Measurements from ENCODE around the gene ALOX15B.

The ALOX15B gene

GRCh38 chr17:8081876-8082275, 43.0 kb downstream of the ALOX15B start:
- no peak for DNase-seq

GRCh38 chr17:8082292-8082691, 43.4 kb downstream of the ALOX15B start:
- DNase-seq = no peak

GRCh38 chr17:8084250-8084649, 45.4 kb downstream of the ALOX15B start:
- no peak for DNase-seq

- DNase-seq = no peak
Measured at GRCh38 chr17:8087075-8087951, 48.5 kb downstream of the ALOX15B start, which contains the start of gene ALOX12B. TSS of gene ALOX12B (minus strand) at chr17:8087716. CDS start at chr17:8087442, 274 bp downstream.

- DNase-seq = no peak
Measured at GRCh38 chr17:8087952-8088230, 49.0 kb downstream of the ALOX15B start.

GRCh38 chr17:8089728-8090127, 50.9 kb downstream of the ALOX15B start:
- no peak for DNase-seq

DNA sequence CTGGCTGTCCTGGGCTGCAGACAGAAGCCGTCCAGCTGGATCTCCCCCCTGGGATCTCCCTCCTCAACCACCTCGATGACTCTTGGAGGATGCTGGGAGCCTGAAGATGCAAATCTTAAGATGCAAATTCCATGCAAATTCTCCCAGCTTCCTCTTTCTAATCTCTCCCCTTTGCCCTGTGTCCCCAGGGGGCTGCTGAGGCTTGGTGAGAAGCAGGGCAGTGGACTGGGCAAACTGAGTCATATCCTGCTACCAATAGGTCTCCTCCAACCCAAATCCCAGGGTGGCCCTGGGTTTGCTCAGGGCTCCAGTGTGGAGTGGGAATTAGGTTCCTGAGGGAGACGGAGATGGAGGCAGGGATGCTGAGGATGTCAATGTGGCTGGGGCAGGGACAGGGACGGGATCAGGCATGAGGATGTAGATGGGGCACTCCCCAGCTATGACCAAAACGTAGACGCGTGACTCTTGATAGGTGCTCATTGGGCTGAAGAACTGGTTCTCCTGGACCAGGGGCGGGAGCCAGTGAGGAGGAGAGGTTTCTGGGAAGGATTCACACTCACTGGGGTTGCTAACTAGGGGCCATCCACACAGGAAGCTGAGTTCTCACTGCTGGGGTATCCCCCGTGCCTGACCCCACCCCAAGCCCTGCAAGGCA, 52.3 kb downstream of the ALOX15B start:
- DNase-seq = no peak

DNA sequence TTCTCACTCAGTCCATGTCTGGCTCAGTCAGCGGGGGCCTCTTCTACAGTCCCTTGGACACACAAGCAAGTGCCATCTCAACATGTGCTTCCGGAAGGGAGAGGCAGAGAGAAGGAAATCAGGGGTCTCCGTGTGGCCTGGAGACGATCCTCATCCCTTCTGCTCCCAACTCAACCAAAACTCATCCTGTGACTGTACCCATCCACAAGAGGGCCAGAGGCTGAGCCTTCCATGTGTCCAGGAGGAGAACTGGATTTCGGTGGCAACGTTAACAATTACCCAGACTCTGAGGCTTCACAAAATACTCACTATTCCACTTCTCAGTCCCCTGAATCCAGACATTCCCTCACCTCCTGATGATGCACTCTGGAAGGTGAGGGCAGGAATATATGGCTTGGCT, 56.5 kb downstream of the ALOX15B start:
- DNase-seq = no peak

DNA sequence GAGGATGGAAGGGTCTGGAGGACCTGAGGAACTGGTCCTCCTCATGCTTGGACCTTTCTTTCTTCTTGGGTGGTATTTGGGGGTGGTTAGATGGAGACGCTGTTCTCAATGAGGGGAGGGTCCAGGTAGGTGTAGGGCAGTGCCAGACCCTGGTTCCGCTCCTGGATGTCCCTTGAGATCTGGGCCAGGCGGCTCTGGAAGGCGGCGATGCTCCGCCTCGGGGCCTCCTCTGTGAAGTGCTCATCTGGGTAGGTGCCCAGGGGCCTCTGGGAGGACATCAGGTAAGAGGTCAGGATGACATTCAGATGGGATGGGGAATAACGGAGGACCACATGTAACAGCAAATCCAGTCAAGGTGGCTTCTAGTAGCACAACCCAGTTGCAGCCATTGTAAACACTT, 57.7 kb downstream of the ALOX15B start:
- DNase-seq = no peak
